WERI-Rb-1 (cell line): ENCODE data around the gene HMCN1.

Experiments used
- DNase-seq: peaks from one replicate; pipeline ENCODE4 v3.0.0-alpha.2; 2020
- H3K27ac ChIP-seq: fragments of 250-450 bp; sonication (Bioruptor Pico); 2 replicates; pipeline ENCODE4 v1.5.1; 2020; ENCODE audit warnings: mild to moderate bottlenecking, moderate library complexity
- H3K27me3 ChIP-seq: fragments of 250-450 bp; sonication (Bioruptor Pico); 2 replicates; pipeline ENCODE4 v1.5.1; 2021; ENCODE audit warnings: mild to moderate bottlenecking, low read depth, moderate library complexity; ENCODE audit not compliant: insufficient read depth, severe bottlenecking
- H3K36me3 ChIP-seq: fragments of 250-450 bp; sonication (Bioruptor Pico); 2 replicates; pipeline ENCODE4 v1.5.1; 2020; ENCODE audit warnings: mild to moderate bottlenecking, moderate library complexity
- H3K4me3 ChIP-seq: 2 replicates; pipeline ENCODE4 v1.5.1; 2011; ENCODE audit warnings: low read depth, mild to moderate bottlenecking, control low read depth, low read length
- H3K9me3 ChIP-seq: fragments of 250-450 bp; sonication (Bioruptor Pico); 2 replicates; pipeline ENCODE4 v1.5.1; 2021; ENCODE audit warnings: mild to moderate bottlenecking, moderate library complexity; ENCODE audit not compliant: severe bottlenecking
- CTCF ChIP-seq: IDR thresholded peaks from 2 replicates; pipeline ENCODE4 v1.5.1; 2011; ENCODE audit warnings: low read depth, mild to moderate bottlenecking, control low read depth, inconsistent platforms, low read length

HMCN1 gene

GRCh38 chr1:185920602-185921001 lies 186.4 kb downstream of the HMCN1 start:
- H3K27ac ChIP-seq: no peak overlapping the region
- DNase-seq: no peak
- no peak for TF ChIP-seq CTCF
- H3K27me3 ChIP-seq: peaks cover 3% of the 10 kb centered on the region
- no peaks in the 10 kb centered on the region for H3K9me3 ChIP-seq
- no peak overlapping the region for H3K4me3 ChIP-seq
- no peaks in the 10 kb centered on the region for H3K36me3 ChIP-seq

- Histone ChIP-seq H3K36me3 (no peaks in the 10 kb centered on the region), H3K4me3 (no peak overlapping the region), H3K27me3 (peaks cover 3% of the 10 kb centered on the region), H3K9me3 (no peaks in the 10 kb centered on the region), H3K27ac (no peak overlapping the region)
- DNase-seq: no peak
- TF ChIP-seq CTCF: no peak
These were observed 187.4 kb downstream of the HMCN1 start for GRCh38 chr1:185921636-185922035.

GRCh38 chr1:185926588-185926987 lies 192.4 kb downstream of the HMCN1 start:
- H3K9me3 ChIP-seq: no peaks in the 10 kb centered on the region
- no peak for TF ChIP-seq CTCF
- H3K27ac ChIP-seq: no peak overlapping the region
- H3K27me3 ChIP-seq: peaks cover 4% of the 10 kb centered on the region
- no peaks in the 10 kb centered on the region for H3K36me3 ChIP-seq
- no peak overlapping the region for H3K4me3 ChIP-seq
- DNase-seq: no peak

- Histone ChIP-seq H3K4me3 (no peak overlapping the region), H3K9me3 (no peaks in the 10 kb centered on the region), H3K27me3 (peaks cover 4% of the 10 kb centered on the region), H3K36me3 (no peaks in the 10 kb centered on the region), H3K27ac (no peak overlapping the region)
- TF ChIP-seq CTCF: no peak
- DNase-seq: no peak
These were observed 195.6 kb downstream of the HMCN1 start for GRCh38 chr1:185929776-185930175.

GRCh38 chr1:185931438-185931837 lies 197.2 kb downstream of the HMCN1 start:
- Histone ChIP-seq H3K27me3 (peaks cover 4% of the 10 kb centered on the region), H3K4me3 (no peak overlapping the region), H3K9me3 (no peaks in the 10 kb centered on the region), H3K36me3 (no peaks in the 10 kb centered on the region), H3K27ac (no peak overlapping the region)
- TF ChIP-seq CTCF: no peak
- DNase-seq: no peak

GRCh38 chr1:185933580-185933979 lies 199.4 kb downstream of the HMCN1 start:
- Histone ChIP-seq H3K27ac (no peak overlapping the region), H3K9me3 (no peaks in the 10 kb centered on the region), H3K36me3 (no peaks in the 10 kb centered on the region), H3K4me3 (no peak overlapping the region), H3K27me3 (no peaks in the 10 kb centered on the region)
- TF ChIP-seq CTCF: no peak
- DNase-seq: no peak
